Thoracic aorta (tissue), 2 donors: ENCODE data around the gene CPN2. TPM values are rescaled to one million over a fixed set of nuclear protein-coding genes. Genes with fewer than 3 reads are reported as not detected.

Source experiments
- ATAC-seq: fragments of 150-250 bp; one replicate; pipeline ENCODE4 v1.8.0; 2017; ENCODE audit warnings: low read depth; ENCODE audit not compliant: insufficient number of reproducible peaks, low FRiP score
- DNase-seq: peaks from one replicate; pipeline ENCODE4 v3.0.0-alpha.2; 2020; ENCODE audit warnings: low spot score
- H3K27ac ChIP-seq, 2 donors: fragments of 200-600 bp; sonication (generic); 1 replicate in 1 of 2; 2 replicates in 1 of 2; pipeline ENCODE4 v1.5.1; 2016; ENCODE audit warnings: mild to moderate bottlenecking in 2 of 2, moderate library complexity in 2 of 2
- H3K27me3 ChIP-seq: fragments of 200-600 bp; sonication (generic); replicated peaks from 2 replicates; pipeline ENCODE4 v1.6.0; 2016; ENCODE audit warnings: mild to moderate bottlenecking; ENCODE audit not compliant: insufficient read depth
- H3K36me3 ChIP-seq: fragments of 200-600 bp; sonication (generic); one replicate; pipeline ENCODE4 v1.5.1; 2016
- H3K4me1 ChIP-seq, 2 donors: fragments of 200-600 bp; sonication (generic); 1 replicate in 1 of 2; 2 replicates in 1 of 2; pipeline versions ENCODE4 v1.5.1 to v1.6.0; 2016; ENCODE audit warnings: low read depth in 2 of 2, mild to moderate bottlenecking in 1 of 2; ENCODE audit not compliant: control insufficient read depth in 1 of 2
- H3K4me3 ChIP-seq: fragments of 200-600 bp; sonication (generic); 2 replicates; pipeline ENCODE4 v1.5.1; 2016; ENCODE audit warnings: mild to moderate bottlenecking
- H3K9me3 ChIP-seq: fragments of 200-600 bp; sonication (generic); 2 replicates; pipeline ENCODE4 v1.5.1; 2016
- total RNA-seq, 2 donors: library from RNA; depleted of rRNA; stranded (reverse); fragments of >200 nt; gene quantifications; one replicate each; pipeline versions ENCODE4 v1.1.0 to v1.2.3, GENCODE V29; 2016
- TF ChIP-seq, protein P1 (sequence below): fragments of 200-600 bp; sonication (generic); IDR thresholded peaks from one replicate; pipeline ENCODE4 v1.5.1; 2019; ENCODE audit warnings: antibody characterized with exemption

Gene CPN2
- total RNA-seq, 2 donors from 2014 or later = not detected

DNA sequence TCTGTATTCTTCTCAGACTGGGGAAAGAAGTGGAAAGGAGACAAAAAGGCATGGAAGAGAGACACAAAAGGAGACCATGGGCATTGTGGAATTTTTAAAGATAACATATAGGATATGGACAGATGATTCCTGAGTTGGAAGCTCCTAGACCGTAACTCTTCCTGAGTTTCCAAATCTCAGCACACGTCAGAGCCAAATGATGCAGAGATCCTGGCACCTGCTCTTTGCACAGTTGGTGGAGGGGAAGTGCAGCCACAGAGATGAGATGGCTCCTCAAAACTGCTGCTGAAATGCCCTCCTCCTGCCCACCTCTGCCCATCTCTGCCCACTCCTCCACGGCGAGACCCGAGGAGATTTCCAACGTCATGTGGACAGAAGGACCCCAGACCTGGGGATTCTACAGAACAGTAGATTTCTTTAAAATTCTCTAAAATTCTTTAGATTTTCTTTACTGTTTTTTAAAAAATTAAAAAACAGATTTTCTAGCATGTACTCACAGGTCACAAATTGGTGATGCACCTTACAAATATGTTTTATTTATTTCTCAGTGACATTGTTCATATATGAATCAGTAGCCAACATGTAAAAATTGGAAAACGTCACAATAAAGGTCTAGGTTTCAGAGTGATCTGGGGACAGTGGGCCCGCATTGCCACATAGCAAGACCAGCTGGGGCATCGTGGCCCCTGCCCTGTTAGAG is 8.1 kb downstream of the CPN2 start:
- Histone ChIP-seq H3K27ac (no peak overlapping the region), H3K9me3 (no peaks in the 10 kb centered on the region), H3K4me1 (no peaks in the 10 kb centered on the region), H3K36me3 (no peaks in the 10 kb centered on the region), H3K27me3 (no peaks in the 10 kb centered on the region), H3K4me3 (no peak overlapping the region)
- no peak for ATAC-seq
- DNase-seq = no peak
- TF ChIP-seq, protein P1, sequence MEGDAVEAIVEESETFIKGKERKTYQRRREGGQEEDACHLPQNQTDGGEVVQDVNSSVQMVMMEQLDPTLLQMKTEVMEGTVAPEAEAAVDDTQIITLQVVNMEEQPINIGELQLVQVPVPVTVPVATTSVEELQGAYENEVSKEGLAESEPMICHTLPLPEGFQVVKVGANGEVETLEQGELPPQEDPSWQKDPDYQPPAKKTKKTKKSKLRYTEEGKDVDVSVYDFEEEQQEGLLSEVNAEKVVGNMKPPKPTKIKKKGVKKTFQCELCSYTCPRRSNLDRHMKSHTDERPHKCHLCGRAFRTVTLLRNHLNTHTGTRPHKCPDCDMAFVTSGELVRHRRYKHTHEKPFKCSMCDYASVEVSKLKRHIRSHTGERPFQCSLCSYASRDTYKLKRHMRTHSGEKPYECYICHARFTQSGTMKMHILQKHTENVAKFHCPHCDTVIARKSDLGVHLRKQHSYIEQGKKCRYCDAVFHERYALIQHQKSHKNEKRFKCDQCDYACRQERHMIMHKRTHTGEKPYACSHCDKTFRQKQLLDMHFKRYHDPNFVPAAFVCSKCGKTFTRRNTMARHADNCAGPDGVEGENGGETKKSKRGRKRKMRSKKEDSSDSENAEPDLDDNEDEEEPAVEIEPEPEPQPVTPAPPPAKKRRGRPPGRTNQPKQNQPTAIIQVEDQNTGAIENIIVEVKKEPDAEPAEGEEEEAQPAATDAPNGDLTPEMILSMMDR = no peak

DNA sequence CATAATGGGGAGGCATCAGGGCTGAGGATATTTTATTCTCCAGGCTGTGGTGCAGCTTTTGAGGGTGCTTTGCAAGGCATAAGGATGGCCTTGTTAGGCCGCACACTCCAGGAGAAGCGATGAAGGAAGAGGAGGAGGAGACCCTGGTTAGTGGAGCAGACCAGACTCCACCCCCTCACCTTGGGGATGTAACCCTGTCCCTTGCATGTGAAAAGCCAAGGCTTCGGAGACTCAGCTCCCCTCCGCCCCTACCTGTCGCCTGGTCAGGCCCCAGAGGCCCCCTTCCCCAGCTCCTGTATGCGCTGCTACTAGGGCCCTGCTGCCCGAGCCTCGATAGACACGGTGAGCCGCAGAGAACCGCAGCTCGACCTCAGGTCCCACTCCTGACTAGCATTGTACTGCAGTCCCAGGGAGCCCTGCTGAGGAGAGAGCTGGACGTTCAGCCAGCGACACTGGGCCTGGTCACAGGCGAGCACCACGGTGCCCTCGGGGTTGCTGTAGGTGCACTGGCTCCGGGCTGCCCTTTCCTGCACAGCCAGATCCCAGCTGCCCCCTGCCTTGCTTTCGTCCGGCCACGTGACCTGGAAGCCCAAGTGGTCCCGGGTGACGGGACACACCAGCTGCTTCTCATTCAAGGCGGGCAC is 10.2 kb downstream of the CPN2 start:
- TF ChIP-seq, protein P1 = no peak
- no peaks in the 10 kb centered on the region for H3K36me3 ChIP-seq
- no peaks in the 10 kb centered on the region for H3K4me1 ChIP-seq
- H3K27ac ChIP-seq = no peak overlapping the region
- H3K4me3 ChIP-seq = no peak overlapping the region
- no peaks in the 10 kb centered on the region for H3K27me3 ChIP-seq
- no peaks in the 10 kb centered on the region for H3K9me3 ChIP-seq
- ATAC-seq (no peak), DNase-seq (no peak)

DNA sequence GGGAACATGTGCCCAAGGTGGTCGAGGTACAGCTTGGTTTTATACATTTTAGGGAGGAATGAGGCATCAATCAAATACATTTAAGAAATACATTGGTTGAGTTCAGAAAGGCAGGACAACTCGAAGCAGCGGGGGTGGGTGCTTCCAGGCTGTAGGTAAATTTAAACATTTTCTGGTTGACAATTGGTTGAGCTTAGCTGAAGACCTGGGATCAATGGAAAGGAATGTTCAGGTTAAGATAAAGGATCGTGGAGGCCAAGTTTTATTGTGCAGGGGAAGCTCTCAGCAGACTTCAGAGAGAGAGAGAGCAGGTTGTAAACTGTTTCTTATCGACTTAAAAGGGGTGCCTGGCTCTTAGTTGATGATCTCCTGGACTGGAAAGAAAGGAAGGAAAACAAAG is 11.3 kb downstream of the CPN2 start:
- ATAC-seq (no peak), DNase-seq (no peak)
- Histone ChIP-seq H3K9me3 (no peaks in the 10 kb centered on the region), H3K27ac (no peak overlapping the region), H3K4me1 (no peaks in the 10 kb centered on the region), H3K4me3 (no peak overlapping the region), H3K27me3 (no peaks in the 10 kb centered on the region), H3K36me3 (no peaks in the 10 kb centered on the region)
- TF ChIP-seq, protein P1 = no peak

DNA sequence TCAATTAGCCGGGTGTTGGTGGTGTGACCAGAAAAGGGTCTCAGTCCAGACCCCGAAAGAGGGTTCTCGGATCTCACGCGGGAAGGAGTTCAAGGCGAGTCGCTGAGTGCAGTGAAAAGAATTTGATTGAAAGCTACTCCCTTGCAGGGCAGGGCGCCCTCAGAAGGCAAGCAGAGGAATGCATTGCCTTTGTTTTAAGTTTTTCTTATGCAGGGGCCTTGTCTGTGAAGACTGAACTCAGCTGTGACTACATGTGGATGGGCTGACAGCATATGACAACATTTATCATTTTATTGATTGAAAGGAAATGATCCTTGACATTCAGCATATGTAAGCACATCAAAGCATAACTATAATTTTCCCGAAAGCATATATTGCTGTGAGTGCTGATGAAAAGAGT is 11.8 kb downstream of the CPN2 start:
- DNase-seq (no peak), ATAC-seq (no peak)
- Histone ChIP-seq H3K27ac (no peak overlapping the region), H3K27me3 (no peaks in the 10 kb centered on the region), H3K4me1 (no peaks in the 10 kb centered on the region), H3K4me3 (no peak overlapping the region), H3K9me3 (no peaks in the 10 kb centered on the region), H3K36me3 (no peaks in the 10 kb centered on the region)
- TF ChIP-seq, protein P1 = no peak

DNA sequence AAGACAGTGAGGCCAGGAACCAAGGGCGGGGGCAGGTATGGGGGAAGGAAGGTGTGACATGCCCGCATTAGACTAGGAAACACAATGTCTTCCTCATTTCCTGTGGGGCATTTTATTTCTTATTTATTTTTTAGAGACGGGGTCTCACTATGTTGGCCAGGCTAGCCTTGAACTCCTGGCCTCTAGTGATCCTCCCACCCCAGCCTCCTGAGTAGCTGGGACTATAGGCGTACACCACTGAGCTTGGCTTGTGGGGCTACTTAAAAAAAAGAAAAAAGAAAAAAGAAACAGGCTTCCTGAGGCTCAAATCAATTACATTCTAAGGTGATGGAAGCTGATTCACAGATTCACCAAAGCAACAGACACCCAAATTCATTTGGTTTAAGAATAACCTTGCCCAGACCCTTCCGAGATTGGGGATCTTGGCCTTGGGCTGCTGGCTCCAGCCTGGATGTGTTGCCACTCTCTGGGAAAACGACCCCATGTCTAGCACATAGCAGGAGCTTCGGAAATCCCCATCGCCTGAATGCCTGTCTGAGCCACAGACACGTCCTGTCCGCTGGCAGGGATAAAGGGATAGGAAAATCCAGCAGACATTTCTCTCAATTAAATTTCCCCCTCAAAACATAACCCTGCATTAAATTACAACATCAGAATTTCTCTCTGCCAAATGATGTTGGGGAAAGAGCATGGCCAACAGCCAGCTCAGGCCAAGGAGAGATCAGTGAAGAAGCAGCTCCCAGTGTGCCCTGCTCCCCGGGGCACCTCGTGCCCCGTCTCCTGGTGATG is 13.0 kb downstream of the CPN2 start:
- DNase-seq (no peak), ATAC-seq (no peak)
- Histone ChIP-seq H3K36me3 (no peaks in the 10 kb centered on the region), H3K9me3 (no peaks in the 10 kb centered on the region), H3K4me3 (no peak overlapping the region), H3K27ac (no peak overlapping the region), H3K4me1 (peaks cover 3 to 4% of the 10 kb centered on the region in 2 donors), H3K27me3 (peaks cover 3% of the 10 kb centered on the region)
- TF ChIP-seq, protein P1 = no peak
